Neural cell (in vitro differentiated cells): ENCODE measurements around the gene KRT7. TPM values are rescaled to one million over a fixed set of nuclear protein-coding genes. Genes with fewer than 3 reads are reported as not detected.

ENCODE experiments used
- H2AFZ ChIP-seq: fragments of 200-600, 300-800 bp; sonication (generic), shearing (Covaris generic); 2 replicates; pipeline ENCODE4 v1.6.0; 2014; ENCODE audit warnings: low read depth, mild to moderate bottlenecking, antibody characterized with exemption, low read length, moderate library complexity
- H3F3A ChIP-seq: fragments of 200-600 bp; shearing (Covaris generic); 2 replicates; pipeline ENCODE4 v1.6.1; 2016; ENCODE audit warnings: mild to moderate bottlenecking, moderate library complexity, mixed read lengths, antibody characterized with exemption, low read length; ENCODE audit not compliant: insufficient read depth, poor library complexity, severe bottlenecking
- H3K27ac ChIP-seq: fragments of 200-600, 300-800 bp; sonication (generic), shearing (Covaris generic); 2 replicates; pipeline ENCODE4 v1.5.1; 2014; ENCODE audit warnings: mild to moderate bottlenecking, low read length, moderate library complexity
- H3K27me3 ChIP-seq: fragments of 300-800, 200-600 bp; sonication (generic), shearing (Covaris generic); 2 replicates; pipeline ENCODE4 v1.6.0; 2014; ENCODE audit warnings: mild to moderate bottlenecking, low read depth, low read length, moderate library complexity; ENCODE audit not compliant: insufficient read depth
- H3K36me3 ChIP-seq: fragments of 300-800, 200-600 bp; sonication (generic), shearing (Covaris generic); 2 replicates; pipeline ENCODE4 v1.5.1; 2014; ENCODE audit warnings: mild to moderate bottlenecking, antibody characterized with exemption, low read length, moderate library complexity; ENCODE audit not compliant: insufficient read depth
- H3K4me2 ChIP-seq: fragments of 300-800, 200-600 bp; sonication (generic), shearing (Covaris generic); 2 replicates; pipeline ENCODE4 v1.6.0; 2014; ENCODE audit warnings: mild to moderate bottlenecking, low read length
- H3K4me3 ChIP-seq: fragments of 300-800, 200-600 bp; sonication (generic), shearing (Covaris generic); 2 replicates; pipeline ENCODE4 v1.5.1; 2014; ENCODE audit warnings: mild to moderate bottlenecking, low read length, moderate library complexity
- H3K79me2 ChIP-seq: fragments of 200-600 bp; shearing (Covaris generic); replicated peaks from 2 replicates; pipeline ENCODE4 v1.6.0; 2014; ENCODE audit warnings: mild to moderate bottlenecking, low read length, moderate library complexity; ENCODE audit not compliant: insufficient read depth
- H3K9ac ChIP-seq: fragments of 300-800, 200-600 bp; sonication (generic), shearing (Covaris generic); 2 replicates; pipeline ENCODE4 v1.6.1; 2016; ENCODE audit warnings: mild to moderate bottlenecking, low read length, mixed read lengths
- H3K9me2 ChIP-seq: fragments of 200-600 bp; shearing (Covaris generic); 2 replicates; pipeline ENCODE4 v1.6.1; 2016; ENCODE audit warnings: mild to moderate bottlenecking, low read length, mixed read lengths; ENCODE audit not compliant: insufficient read depth
- H3K9me3 ChIP-seq: fragments of 200-600, 300-800 bp; sonication (generic), shearing (Covaris generic); 2 replicates; pipeline ENCODE4 v1.6.1; 2016; ENCODE audit warnings: mild to moderate bottlenecking, mixed run types, low read length, moderate library complexity, mixed read lengths
- H4K20me1 ChIP-seq: fragments of 200-600 bp; shearing (Covaris generic); 2 replicates; pipeline ENCODE4 v1.6.1; 2016; ENCODE audit warnings: mild to moderate bottlenecking, mixed run types; ENCODE audit not compliant: insufficient read depth
- CTCF ChIP-seq: fragments of 450-650 bp; IDR thresholded peaks from 2 replicates; pipeline ENCODE4 v1.5.1; 2014; ENCODE audit warnings: antibody characterized with exemption, mild to moderate bottlenecking, moderate library complexity; ENCODE audit not compliant: poor library complexity, severe bottlenecking
- EP300 ChIP-seq: fragments of 450-650 bp; conservative IDR thresholded peaks from 2 replicates; pipeline ENCODE4 v1.6.1; 2014; ENCODE audit warnings: antibody characterized with exemption, mild to moderate bottlenecking, moderate library complexity; ENCODE audit not compliant: poor library complexity, severe bottlenecking
- EZH2 ChIP-seq: fragments of 200-600, 300-800 bp; shearing (Covaris generic), sonication (generic); IDR thresholded peaks from 2 replicates; pipeline ENCODE4 v1.6.1; 2014; ENCODE audit warnings: antibody characterized with exemption, low read length, borderline replicate concordance, mild to moderate bottlenecking; ENCODE audit not compliant: insufficient read depth, poor library complexity, severe bottlenecking
- MXI1 ChIP-seq: fragments of 450-650 bp; conservative IDR thresholded peaks from 2 replicates; pipeline ENCODE4 v1.6.1; 2014; ENCODE audit warnings: antibody characterized with exemption, mild to moderate bottlenecking; ENCODE audit not compliant: poor library complexity, severe bottlenecking
- POLR2AphosphoS5 ChIP-seq: IDR thresholded peaks from 2 replicates; pipeline ENCODE4 v1.6.1; 2012
- RAD21 ChIP-seq: fragments of 450-650 bp; conservative IDR thresholded peaks from 2 replicates; pipeline ENCODE4 v1.6.1; 2014; ENCODE audit warnings: antibody characterized with exemption, mild to moderate bottlenecking, moderate library complexity
- REST ChIP-seq: IDR thresholded peaks from 2 replicates; pipeline ENCODE4 v1.6.1; 2012; ENCODE audit warnings: borderline replicate concordance
- SMC3 ChIP-seq: fragments of 450-650 bp; conservative IDR thresholded peaks from 2 replicates; pipeline ENCODE4 v1.6.1; 2014; ENCODE audit warnings: antibody characterized with exemption, mild to moderate bottlenecking, moderate library complexity; ENCODE audit not compliant: poor library complexity
- TAF1 ChIP-seq: IDR thresholded peaks from 2 replicates; pipeline ENCODE4 v1.6.1; 2012; ENCODE audit warnings: low read depth
- polyA plus RNA-seq: library from polyadenylated mRNA; depleted of rRNA; stranded (reverse); fragments of >200 nt; gene quantifications from 2 replicates; pipeline ENCODE4 v1.2.3, GENCODE V29; 2014

KRT7 gene
- polyA plus RNA-seq, 1 donor from 2014 or later, result not detected

GRCh38 chr12:52191841-52192791 is 40.9 kb upstream of the KRT7 start, which contains the start of gene KRT80:
Gene KRT80, minus strand, starts transcription at chr12:52192014. Its CDS starts 112 bp downstream, at chr12:52191902.
- Histone ChIP-seq H3K9me2 (no peaks in the 10 kb centered on the region), H3K9ac (no peak within 1 kb of the TSS), H3K27ac (no peak within 1 kb of the TSS)

More at GRCh38 chr12:52191841-52192791, 40.9 kb upstream of the KRT7 start, which contains the start of gene KRT80:
- Histone ChIP-seq H3K36me3 (no peaks in the 10 kb centered on the region), H2AFZ (no peak within 1 kb of the TSS), H3K4me3 (no peak within 1 kb of the TSS), H3K4me2 (no peak within 1 kb of the TSS), H3K79me2 (no peaks in the 10 kb centered on the region), H3K9me3 (no peaks in the 10 kb centered on the region), H3F3A (no peaks in the 10 kb centered on the region), H3K27me3 (no peaks in the 10 kb centered on the region), H4K20me1 (no peaks in the 10 kb centered on the region)
- TF ChIP-seq REST (no peak), CTCF (no peak), EZH2 (no peak), MXI1 (no peak), EP300 (no peak), RAD21 (no peak), SMC3 (no peak), TAF1 (no peak), POLR2AphosphoS5 (no peak)
